GM18951 (cell line): Measurements from ENCODE around the gene NUDT14.

Experiments used
- POLR2A ChIP-seq: IDR thresholded peaks from 4 replicates; pipeline ENCODE4 v1.6.1; 2011; ENCODE audit warnings: mild to moderate bottlenecking; ENCODE audit not compliant: insufficient read length, insufficient read depth; ENCODE audit errors: extremely low read depth
- in situ Hi-C: fragments of 300-500 bp; cut with MboI; formaldehyde crosslinking; loops from one replicate; pipeline ENCODE4 v1.12.0; 2022; ENCODE audit warnings: low sequenced_read_pairs, mixed read lengths, inconsistent platforms; ENCODE audit not compliant: unreplicated experiment

NUDT14 gene

GRCh38 chr14:105169776-105170655, 11.1 kb downstream of the NUDT14 start:
- no peak for TF ChIP-seq POLR2A
- in situ Hi-C loops: loop anchor here (10.0 kb wide), 1 partner anchor 75 kb away; no protein-coding TSS in a partner anchor

DNA sequence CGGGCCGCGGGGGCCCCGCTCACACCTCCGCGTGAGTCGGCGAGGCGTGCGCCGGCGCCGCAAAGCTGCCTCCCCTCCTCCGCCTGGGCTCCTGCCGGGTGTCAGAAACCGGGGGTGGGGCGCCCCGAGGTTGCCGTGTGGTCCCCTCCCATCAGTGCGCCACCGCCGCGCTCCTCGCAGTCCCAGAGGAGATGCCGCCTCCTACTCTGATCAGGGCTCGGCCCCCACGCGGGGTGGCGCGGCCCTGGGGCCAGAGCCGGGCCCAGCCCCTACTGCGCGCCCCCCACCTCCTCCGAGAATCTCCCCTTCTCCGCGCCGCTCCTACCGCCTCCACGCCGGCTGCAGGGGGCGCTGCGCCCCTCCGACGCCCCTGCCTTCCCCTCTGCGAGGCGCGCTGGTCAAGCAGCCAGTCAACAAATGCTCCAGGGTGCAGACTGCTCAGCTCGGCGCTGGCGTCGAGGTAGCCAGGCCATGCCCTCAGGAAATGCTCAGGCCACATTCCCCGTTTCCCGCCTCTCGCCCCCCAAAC, 12.1 kb downstream of the NUDT14 start:
- in situ Hi-C loops: loop anchor here (10.0 kb wide), 1 partner anchor 74 kb away; no protein-coding TSS in a partner anchor
- no peak for TF ChIP-seq POLR2A

- TF ChIP-seq POLR2A: no peak
- in situ Hi-C loops: loop anchor here (10.0 kb wide), 1 partner anchor 74 kb away; no protein-coding TSS in a partner anchor
Measured at GRCh38 chr14:105168496-105168978, 12.6 kb downstream of the NUDT14 start, which contains the start of gene JAG2. TSS of gene JAG2 (minus strand) at chr14:105168776. CDS start at chr14:105168420, 356 bp downstream.

DNA sequence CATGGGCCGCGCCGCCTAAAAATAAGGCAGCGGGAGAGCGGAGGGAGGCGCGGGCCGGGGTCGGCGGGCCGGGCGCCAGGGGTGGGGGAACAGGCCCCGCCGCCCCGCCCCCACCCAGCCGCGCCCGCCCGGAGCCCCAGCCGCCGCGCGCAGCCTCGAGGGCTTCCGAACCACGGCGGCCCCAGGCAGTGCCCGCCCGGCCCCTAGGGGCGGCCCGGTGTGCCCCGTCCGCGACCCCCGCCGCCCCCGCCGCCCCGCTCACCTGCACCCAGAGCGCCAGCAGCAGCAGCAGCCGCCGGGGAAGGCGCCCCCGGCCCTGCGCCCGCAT, 13.1 kb downstream of the NUDT14 start:
- no peak for TF ChIP-seq POLR2A
- in situ Hi-C loops: loop anchor here (10.0 kb wide), 1 partner anchor 73 kb away; no protein-coding TSS in a partner anchor

- TF ChIP-seq POLR2A: no peak
- in situ Hi-C loops: loop anchor here (10.0 kb wide), 1 partner anchor 73 kb away; no protein-coding TSS in a partner anchor
Measured at GRCh38 chr14:105167303-105168092, 13.6 kb downstream of the NUDT14 start.

GRCh38 chr14:105166571-105167302, 14.4 kb downstream of the NUDT14 start:
- TF ChIP-seq POLR2A: no peak
- in situ Hi-C loops: loop anchor here (10.0 kb wide), 1 partner anchor 72 kb away; no protein-coding TSS in a partner anchor

DNA sequence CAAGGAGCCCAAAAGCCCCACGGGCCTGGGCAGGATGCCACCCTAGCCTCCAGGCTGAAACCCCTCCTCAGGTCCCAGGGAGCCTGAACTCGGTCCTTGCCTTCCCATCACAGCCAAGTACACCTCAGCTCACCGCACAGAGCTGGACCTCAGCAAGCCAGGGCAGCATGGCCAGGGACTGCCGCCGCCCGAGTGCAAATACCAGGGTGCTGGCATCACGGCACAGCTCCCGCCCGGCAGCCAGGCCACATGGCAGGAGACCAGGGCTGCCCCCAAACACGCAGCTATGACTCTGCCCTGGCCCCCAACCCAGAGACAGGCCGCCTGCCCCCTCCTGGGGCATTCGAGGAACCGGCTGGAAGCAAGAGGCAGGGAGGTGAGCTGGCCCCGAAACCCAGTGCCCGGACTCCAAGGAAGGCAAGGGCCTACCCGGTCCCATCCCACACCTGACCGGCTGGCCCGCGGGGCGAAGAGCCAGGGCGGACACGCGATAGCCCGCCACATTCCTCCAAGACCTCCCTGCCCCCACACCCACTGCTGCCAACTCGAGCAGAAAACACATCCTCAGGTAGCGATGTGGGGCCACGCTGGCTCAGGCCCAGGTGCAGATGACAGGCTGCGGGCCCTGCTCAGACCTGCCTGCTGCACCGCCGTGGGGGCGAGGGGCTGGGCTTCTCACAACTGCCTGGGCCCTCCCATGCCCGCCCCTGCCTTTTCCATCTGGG, 15.2 kb downstream of the NUDT14 start:
- TF ChIP-seq POLR2A: no peak
- in situ Hi-C loops: loop anchor here (10.0 kb wide), 1 partner anchor 71 kb away; no protein-coding TSS in a partner anchor

GRCh38 chr14:105165134-105165704, 15.9 kb downstream of the NUDT14 start:
- TF ChIP-seq POLR2A: no peak
- in situ Hi-C loops: loop anchor here (10.0 kb wide), 1 partner anchor 70 kb away; no protein-coding TSS in a partner anchor

DNA sequence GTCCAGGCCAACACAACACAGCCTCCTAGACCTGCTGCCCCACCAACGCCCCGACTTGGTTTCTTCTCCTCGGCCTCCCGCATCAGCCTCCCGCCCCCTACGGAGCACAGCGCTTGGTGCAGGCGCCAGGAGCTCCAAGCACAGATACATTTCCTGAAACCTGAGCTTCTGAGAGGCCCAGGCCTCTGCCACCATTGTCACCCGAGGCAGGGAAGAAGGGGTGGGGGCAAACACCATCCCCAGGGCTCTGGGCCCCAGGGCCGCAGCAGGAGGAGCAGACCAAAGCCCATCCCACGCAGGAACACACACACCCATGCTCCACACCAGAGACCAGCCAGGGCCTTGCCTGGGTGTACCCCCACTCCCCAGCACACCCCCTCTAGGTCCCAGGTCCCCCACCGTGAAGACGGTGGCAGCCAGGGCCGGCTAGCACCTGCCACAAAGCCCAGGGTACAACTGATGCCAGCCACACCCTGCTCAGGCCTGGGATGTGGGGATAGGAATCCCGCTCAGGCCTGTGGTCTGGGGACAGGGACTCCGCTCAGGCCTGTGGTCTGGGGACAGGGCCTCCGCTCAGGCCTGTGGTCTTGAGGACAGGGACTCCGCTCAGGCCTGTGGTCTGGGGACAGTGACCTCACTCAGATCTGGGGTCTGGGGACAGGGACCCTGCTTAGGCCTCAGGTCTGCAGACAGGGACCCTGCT, 17.9 kb downstream of the NUDT14 start:
- TF ChIP-seq POLR2A: no peak
- in situ Hi-C loops: loop anchor here (10.0 kb wide), 1 partner anchor 68 kb away; no protein-coding TSS in a partner anchor

DNA sequence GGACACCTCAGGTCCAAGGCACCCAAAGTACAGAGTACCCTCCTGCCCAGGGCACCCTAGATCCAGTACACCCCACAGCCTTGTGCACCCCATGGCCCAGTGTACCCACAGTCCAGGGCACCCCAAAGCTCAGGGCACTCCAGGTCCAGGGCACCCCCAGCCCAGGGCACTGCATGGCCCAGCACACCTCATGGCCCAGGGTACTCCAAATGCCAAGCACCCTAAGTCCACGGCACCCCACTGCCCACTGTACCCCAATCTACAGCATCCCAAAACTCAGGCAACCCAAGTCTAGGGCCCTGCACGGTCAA, 18.5 kb downstream of the NUDT14 start:
- TF ChIP-seq POLR2A: no peak
- in situ Hi-C loops: loop anchor here (10.0 kb wide), 1 partner anchor 68 kb away; no protein-coding TSS in a partner anchor
